Limb (tissue), 2 donors: Measurements from ENCODE around the gene CAV1.

Source experiments
- DNase-seq, 2 donors: peaks; one replicate each; pipeline ENCODE4 v3.0.0-alpha.2; 2016; ENCODE audit errors: extremely low spot score in 2 of 2

CAV1 gene

DNA sequence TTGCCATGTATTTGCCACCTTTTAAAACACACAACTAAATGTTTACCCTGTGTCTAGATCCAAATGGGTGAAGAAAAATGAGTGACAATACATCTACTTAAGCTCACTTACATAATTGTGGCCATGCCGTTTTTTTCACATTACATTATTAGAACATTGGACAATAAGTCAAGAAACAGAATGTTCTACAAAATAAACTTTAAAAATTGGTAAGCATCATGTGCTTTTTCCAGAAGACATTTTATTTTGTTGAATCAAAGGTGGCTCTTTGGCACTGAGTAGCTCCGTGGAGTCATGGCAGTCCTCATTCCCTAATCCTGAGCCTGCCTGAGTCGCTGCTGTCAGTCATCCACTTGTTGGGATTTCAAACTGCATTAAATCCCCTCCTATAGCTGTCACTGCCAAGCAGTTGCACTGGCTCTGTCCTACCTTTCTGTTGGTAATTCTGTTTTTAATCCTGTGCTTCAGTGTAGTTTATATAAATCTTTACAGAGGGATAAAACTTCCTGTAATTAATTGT is 32.3 kb downstream of the CAV1 start:
- DNase-seq, result no peak

DNA sequence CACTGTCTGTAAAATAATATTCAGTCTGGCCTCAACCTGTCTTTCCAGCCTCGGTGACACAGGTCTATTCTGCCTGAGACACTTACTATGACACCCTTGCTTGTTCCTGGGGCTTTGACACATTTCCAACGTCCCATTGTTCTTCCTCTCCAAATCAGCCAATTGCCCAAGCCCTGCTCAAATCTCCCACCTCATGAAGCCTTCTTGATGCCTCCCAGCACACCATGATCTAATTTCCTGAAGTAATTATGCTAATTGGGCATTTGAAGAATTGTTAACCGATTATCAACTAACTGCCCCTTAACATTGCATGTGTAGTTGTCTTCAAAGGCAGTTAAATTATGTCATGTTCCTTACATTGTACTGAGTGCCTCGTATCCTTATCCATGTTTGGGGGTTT is 33.1 kb downstream of the CAV1 start:
- no peak for DNase-seq

DNA sequence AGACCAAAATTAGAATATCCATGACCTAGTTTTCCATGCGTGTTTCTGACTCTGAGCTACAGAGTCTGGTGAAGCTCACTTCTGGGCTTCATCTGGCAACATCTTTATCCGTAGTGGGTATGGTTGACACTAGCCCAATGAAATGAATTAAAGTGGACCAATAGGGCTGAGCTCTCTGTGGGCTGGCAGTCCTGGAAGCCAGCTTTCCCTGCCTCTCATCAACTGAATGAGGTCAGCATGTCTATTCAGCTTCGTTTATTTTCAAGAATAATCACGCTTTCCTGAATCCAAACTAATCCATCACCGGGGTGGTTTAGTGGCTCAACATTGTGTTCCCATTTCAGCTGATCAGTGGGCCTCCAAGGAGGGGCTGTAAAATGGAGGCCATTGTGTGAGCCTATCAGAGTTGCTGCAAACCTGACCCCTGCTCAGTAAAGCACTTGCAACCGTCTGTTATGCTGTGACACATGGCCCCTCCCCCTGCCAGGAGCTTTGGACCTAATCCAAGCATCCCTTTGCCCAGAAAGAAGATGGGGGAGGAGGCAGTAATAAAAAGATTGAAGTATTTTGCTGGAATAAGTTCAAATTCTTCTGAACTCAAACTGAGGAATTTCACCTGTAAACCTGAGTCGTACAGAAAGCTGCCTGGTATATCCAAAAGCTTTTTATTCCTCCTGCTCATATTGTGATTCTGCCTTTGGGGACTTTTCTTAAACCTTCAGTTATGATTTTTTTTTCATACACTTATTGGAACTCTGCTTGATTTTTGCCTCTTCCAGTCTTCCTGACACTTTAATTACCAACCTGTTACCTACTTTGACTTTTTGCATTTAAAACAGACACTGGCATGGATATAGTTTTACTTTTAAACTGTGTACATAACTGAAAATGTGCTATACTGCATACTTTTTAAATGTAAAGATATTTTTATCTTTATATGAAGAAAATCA is 35.5 kb downstream of the CAV1 start:
- no peak for DNase-seq

DNA sequence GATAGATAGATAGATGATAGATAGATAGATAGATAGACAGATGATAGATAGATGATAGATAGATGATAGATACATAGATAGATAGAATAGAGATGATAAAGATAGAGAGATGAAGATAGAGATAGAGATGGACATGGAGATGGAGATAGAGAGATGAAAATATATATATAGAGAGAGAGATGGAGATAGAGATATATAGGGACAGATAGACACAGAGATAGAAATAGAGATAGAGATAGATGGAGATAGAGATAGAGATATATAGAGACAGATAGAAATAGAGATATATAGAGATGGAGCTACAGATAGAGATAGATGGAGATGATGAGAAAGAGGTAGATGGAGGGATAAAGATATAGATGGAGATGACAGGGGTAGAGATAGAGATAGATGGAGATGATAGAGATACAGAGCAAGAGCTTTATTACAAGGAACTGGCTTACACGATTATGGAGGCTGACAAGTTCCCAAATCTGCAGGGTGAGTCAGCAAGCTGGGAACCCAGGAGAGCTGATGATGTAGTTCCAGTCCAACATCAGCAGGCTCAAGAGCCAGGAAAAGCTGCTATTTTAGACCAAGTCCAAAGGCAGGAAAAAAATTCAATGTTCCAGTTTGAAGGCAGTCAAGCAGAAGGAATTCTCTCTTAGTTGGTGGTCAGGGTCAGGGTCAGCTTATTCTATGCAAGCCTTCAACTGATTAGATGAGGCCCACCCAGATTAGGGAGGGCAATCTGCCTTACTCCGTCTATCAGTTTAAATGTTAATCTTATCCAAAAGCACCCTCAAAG is 37.1 kb downstream of the CAV1 start:
- DNase-seq, result no peak

DNA sequence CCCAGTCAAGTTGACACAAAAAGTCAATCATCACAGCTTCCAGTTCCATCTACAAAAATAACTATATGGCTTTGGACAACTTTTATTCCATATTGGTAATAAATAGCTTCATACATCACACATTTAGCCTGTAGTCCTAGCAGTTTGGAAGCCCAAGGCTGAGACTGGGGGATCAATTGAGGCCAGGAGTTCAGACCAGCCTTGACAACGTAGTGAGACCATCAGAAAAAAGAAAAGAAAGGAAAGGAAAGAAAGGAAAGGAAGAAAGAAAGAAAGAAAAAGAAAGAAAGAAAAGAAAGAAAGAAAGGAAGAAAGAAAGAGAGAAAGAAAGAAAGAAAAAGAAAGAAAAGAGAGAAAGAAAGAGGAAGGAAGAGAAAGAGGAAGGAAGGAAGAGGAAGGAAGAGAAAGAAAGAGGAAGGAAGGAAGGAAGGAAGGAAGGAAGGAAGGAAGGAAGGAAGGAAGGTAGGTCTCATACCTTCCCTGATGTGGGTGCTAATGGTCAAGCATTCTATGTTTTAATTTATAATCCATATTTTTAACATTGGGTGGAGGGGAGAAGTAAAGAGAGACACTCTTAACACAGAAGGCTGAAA is 37.8 kb downstream of the CAV1 start:
- no peak for DNase-seq

DNA sequence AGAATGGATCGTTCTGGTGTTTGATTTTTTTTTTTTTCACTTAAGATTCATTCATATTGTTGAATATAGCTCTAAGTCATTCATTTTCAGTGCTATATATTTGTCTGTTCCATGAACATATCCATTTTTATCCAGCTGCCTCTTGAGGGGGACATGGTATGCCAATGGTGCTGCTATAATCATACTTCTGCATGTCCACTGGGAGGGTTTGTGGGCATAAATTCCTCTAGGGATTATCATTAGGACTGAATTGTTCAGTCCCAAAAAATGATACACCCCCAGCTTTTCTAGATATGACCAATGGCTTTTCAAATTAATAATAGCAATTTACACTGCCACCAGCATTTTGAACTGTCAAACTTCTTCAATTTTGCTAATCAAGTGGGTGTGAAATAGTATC is 41.1 kb downstream of the CAV1 start:
- no peak for DNase-seq

DNA sequence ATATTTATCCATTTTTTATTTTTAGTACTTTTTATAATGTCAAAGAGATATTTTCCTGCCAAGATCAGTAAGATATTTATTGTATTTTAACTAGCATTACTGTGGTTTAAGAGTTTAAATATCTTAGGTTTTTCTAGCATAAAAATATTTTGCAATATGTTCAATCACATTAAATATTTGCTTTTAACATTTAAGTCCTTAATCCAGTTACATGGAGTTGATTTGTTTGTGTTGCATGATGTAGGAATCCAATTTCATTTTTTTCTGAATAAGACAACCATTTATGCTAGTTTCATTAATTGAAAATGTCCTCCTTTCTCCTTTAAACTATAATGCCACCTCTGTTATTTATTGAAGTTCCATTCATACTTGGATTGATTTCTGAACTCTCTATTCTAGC is 41.8 kb downstream of the CAV1 start:
- no peak for DNase-seq

DNA sequence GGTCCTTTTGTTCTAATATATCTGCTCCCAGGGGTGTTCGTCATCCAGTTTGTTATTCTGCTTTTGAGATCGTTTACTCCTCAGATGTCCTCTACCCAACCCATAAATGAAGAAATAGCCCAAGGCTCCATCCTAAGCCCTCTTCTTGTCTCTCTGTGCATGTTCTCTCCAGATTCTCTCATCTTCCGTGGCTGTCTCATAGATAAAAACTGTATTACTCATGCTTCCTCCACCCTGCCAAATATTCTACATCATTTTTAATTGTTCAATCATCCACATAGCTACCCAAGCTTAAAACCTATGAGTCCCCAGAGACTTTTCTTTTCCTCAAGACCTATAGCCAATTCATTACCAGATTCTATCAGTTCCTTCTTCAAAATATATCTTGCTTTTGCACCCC is 44.9 kb downstream of the CAV1 start:
- no peak for DNase-seq

DNA sequence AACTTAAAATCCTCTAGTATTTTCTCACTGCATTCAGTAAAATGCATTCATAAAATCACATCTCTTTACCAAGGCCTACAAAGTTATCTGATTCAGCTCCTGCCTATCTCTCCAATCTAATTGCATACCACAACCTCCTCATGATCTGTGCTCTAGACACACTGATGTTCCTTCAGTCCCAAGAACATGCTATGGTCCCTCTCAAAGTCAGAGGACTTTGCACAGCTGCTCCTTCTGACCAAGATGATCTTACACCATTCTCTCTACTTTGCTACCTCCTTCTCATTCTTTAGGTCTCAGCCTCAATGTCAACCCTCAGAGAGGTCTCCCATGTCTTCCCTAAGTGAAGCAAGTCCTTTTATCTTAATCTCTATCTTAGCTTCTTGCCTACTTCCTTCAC is 45.5 kb downstream of the CAV1 start:
- DNase-seq, result no peak

DNA sequence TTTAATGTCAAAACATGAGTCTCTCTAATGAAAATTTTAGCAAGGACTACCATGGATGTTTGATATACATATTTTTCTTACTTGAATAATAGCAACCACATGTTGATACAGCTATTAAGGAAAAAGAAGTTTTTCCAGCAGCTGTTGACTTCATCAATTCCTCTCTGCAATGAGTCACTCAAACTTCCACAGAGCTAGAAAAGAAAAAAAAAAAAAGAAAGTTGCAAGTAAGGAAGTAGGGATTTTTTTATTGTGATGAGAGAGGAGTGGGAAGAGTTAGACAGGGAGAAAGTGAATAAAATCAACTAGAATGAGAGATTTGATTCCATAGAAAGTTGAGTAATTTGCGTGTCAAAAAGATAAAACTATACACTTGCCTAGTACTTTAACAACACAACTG is 46.2 kb downstream of the CAV1 start:
- peak in 1 of 2 donors; percentile 65 for DNase-seq

DNA sequence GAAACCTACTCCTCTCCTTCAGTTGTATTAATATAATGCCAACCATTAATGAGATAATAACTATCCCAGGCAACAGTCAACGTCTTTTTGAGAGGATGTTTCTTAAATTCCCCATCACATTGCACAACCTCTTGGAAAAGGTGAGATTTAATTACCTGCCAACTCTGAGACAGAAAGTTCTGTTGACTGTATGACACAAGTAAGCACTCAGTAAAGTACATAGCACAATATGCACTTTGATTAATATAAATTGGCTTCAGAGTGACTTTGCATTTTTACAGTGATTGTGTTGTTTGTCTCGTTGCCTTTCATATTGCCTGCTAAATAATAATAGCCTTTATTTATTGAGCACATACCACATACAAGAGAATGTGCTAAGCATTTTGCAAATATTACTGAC is 46.7 kb downstream of the CAV1 start:
- no peak for DNase-seq

DNA sequence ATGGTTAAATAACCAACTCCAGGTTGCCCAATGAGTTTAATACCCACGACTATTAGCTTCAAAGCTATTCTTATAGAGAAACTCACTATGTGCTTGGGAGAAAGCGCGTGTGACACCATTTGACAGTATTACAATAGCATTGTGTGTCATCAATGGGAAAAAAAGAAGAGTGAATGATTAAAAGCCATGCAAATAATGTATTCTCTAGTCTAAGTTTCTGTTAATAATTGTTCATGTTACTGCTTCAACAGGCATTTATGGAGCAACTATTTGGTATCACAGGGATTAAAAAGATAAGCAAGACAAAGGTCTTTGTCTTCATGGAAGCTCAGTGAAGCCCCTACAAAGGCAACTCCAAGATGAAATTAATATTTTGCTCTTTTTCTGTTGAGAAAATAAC is 47.2 kb downstream of the CAV1 start:
- DNase-seq, result no peak

DNA sequence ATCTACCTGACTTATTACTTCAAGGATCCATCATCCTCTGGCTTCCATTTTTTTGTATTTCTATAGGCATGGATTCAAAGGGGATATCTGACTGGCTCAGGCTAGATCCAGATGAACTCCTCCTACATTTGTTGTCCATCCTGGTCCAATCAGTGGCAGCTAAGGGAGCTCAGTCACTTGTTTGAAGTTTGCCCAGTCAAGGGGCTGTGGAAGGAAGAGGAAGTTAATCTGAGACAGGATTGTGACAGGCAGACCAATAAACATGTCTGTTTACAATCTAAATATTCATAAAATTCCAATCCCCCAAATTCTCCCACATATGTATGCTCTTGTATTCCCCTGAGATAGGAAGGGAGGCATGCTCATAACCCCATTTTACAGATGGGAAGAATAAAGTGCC is 48.7 kb downstream of the CAV1 start:
- DNase-seq, result no peak

DNA sequence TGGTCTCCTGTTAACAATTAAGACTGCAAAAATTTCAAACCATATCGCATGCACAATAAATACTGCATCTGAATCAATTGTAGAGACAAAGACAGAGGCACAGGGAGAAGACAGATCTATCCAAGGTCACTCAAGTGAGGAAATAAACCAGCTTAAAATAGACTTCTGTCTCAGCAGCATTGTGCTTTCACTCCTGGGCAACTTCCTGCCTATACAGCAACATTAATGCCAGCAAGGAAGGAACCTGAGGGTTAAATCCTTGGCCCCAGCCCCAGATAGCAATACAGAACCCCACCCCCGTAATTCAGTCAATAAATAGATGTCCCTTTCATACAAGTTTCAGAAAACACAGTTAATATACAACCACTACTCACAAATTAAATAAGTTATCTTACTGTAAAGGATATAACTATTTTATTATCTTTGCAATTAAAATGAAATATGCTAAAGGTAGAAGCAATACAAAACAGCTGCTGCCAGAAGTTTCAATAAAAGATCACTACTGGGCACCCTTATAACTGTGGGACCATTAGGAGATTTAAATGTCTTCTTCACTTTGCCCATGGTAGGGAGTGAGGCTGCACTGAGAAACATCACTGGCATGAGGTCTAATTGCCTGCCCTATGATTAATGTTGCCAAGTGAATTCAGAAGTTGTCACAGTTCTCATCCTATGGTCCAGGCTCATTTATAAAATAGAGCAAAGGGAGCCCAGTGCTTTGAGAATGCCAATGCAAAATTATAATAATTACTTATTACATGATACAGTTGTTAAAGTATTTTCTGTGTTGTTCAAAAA is 49.4 kb downstream of the CAV1 start:
- no peak for DNase-seq

DNA sequence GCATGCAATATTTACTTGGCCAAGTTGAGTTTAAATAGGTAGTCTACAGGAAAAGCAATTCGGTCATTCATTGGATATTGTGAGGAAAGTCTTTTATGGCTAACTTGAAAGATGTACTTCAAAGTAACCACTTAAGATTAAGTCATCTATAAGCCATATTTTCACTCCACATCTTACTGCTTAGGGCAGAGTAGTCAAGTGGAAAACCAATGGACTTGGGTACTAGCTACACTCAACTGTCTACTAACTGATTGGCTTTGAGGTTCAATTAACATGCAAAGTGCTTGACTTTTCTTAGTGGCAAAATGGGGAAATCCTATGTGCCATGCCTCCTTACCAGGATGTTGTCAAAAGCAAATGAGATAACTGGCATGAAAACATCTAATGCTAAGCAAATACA is 51.0 kb downstream of the CAV1 start:
- DNase-seq, result no peak

DNA sequence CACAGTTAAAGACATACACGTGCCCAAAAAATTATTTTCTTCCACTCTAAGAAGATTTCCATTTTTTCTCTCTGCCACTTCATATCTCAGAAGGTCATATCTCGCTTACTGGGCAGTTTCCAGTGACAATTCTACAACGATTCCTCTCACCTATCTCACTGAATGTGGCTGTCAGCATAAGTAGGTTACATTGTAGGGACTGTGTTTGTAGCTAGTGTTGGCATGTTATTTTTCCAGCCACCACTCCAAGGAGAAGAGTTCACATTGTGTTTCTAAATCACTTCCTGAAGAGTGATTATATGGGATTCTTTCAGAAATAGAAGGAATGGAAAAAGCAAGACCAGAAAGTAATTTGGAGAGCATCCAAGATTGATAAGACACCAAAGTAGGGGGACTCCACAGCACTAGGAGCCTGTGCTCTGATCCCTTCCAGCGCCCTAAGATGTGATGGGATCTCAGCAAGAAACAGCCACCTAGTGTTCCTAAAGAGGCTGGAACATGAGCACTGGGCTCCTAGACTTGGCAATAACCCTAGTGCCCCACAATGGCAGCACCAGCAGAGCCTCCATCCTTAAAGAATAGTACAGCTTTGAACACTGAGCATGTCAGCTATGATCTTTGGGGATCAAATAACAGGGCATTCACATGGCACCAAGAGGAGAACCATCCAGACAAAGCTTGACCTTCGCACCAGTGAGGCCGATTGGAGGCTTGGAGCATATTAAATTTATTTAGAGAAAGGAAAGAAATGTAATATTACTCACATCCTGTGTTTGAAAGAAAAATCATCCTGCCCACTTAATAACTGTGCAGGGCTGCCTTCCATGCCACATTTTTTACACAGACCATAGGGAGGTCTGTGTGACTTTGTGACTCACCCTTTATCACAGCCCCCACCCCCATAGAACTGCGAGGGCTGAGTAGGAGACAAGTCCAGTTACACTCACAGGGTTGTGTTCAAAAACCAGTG is 51.8 kb downstream of the CAV1 start:
- no peak for DNase-seq

DNA sequence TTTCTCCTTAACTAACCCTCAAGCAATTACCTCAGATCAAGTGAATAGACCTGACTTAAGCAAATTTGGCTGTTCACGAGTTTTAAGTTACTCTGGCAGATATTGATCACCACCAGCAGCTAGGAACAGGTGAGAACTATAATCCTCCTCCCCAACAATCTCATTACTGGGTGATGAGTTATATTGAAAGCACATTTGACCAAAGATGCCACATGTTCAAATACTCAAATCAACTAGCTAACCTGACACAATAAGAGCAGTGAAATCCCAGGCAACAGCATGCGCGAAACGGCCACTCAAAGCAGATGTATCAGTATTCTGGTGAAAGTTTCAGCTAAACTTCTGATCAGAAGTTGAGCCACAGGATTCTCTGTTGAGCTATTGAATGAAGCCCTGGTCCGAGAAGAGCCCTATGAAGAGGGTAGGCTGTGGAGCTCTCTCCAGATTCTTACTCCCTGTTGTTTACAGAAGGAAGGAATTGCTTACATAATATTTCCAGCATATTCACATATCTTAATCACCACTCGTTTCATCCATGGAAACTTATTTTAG is 52.6 kb downstream of the CAV1 start:
- no peak for DNase-seq

DNA sequence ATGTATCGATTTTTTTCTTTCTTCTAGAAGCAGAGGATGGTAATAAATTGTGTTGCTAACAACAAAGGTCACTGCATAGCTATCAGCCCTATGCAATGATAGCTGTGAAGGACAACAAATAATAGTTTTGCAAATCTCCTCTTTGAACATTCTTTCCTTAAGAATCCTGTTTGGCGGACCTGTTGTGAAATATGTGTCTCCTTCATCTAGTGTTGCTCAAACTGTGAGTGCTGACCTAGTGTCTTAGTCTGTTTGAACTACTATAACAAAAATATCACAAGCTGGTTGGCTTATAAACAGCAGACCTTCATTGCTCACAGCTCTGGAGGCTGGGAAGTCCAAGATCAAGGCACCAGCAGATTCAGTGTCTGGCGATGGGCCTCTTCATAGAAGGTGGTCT is 53.7 kb downstream of the CAV1 start:
- no peak for DNase-seq

DNA sequence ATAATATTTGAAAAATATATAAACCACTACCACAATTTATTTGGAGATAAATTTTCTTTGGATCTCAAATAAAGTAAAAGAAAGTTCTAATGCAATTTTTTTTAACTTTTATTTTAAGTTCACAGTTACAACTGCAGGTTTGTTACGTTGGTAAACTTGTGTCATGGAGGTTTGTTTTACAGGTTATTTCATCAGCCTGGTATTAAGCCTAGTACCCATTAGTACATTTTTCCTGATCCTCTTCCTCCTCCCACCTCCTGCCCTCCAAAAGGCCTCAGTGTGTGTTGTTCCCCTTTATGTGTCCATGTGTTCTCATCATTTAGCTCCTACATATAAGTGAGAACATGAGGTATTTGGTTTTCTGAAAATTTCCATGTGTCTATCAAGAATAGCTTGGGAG is 54.5 kb downstream of the CAV1 start:
- no peak for DNase-seq

DNA sequence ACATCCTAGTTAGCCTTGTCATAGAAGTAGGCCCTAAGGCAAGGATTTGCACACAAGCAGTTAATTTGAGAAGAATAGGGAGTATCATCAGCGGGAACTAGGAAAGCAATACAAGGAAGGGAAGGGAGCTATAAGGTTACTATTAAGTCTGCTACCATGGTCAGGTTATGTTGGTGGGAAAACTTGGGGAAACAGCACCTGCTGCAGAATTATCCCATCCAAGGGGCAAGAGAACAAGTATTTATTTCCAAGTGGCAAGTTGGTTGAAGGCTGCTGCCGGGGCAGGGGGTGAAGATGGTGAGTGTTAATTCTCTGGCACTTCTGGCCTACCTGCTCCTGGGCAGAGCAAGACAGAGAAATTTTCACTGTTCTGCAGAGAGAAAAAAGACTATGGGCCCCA is 55.0 kb downstream of the CAV1 start:
- DNase-seq, result no peak
